GM19328 (cell line): ENCODE results near the gene PLOD3.

Experiments used
- ATAC-seq: cut with Tn5 transposase; IDR thresholded peaks from one replicate; pipeline ENCODE4 v1.9.1; 2021; ENCODE audit warnings: mild to moderate bottlenecking, moderate library complexity; ENCODE audit not compliant: unreplicated experiment

Gene PLOD3

DNA sequence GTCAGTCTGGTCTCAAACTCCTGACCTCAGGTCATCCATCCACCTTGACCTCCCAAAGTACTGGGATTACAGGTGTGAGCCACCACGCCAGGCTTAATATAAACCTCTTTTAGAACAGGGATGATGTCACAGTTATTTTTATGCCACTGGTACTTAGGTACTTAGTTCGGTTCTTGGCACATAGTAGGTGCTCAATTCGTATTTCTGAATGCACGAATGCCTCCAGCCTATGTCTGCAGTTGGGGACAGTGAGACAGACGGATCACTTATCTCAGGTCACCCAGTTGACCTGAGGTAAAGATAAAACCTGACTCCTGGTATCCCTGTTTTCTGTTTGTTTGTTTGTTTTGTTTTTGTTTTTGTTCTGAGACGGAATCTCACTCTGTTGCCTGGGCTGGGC lies 31.2 kb downstream of the PLOD3 start:
- no peak for ATAC-seq

DNA sequence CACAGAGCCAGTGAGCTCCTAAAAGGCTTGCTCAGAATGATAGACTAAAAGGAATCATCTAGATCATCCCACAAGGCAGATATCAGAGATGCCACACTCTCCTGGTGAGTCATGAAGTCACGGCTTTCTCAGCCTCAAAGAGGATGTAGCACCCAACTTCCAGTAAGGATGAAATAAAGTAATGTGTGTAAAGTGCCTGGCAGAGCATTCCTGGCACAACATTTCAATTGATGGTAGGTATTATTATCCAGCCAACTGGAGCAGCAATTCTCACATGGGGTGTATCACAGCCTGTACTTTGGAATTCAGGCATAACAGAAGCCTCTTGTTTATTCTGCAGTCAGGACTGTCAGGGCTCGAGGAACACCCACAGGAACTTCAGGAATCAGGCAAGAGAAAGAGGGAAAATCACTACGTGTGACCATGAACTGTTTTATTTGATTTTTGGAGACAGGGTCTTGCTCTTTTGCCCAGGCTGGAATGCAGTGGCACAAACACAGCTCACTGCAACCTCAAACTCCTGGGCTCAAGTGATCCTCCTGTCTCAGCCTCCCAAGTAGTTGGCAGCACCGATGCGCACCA lies 32.0 kb downstream of the PLOD3 start:
- no peak for ATAC-seq

DNA sequence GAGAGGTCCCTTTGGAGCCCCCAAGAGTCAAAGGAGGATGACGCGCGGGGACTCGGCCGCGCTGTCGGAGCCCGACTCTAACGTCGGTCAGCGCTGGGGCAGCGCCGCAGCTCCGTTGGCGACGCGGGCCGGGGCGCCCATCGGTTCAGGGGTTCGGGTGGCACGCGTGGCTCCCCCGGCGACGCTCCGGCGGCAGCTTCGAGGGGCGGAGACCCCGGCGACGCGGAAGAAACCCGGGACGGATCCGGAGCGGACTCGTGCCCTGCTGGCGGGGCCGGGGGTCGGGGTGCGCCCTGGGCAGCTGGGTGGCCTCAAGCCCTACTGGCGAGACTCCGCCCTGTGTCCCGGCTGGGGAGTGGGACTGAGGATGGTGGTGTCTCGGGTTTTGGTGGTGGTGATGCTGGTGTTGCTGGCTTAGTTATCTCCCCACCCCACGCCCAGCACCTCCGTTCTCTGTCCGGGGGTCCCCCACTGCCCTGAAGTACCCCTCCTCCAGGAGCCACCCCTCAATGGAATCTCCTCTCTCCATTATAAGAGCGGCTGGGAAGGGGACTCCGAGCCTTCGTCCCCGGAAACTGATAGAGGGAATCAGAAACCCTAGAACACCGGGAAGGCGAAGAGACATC lies 37.1 kb downstream of the PLOD3 start, which contains the start of gene NAT16:
NAT16 (minus strand) TSS at position 164 of the 626 bp plus-strand sequence. CDS start 5,486 bp downstream, outside the sequence.
- no peak for ATAC-seq

DNA sequence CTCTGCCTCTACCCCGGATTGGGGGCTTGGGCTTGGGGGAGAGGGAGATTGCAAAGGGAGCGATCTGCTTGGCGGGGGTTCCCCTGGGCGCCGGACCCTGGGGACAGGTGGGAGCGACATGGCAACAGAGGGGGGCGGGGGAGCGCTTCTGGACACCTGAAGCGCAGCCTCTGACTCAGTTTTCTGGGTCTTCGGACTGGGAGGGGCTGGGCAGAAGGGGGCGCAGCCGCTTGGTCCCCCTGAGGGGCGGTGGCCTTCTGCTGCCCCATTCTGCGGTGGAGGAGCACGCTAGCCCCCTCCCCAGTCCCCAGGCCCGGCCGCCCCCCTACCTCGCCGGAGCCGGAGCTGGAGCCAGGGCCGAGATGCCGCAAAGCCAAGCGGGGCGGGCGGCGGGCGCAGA lies 37.7 kb downstream of the PLOD3 start:
- ATAC-seq: no peak

DNA sequence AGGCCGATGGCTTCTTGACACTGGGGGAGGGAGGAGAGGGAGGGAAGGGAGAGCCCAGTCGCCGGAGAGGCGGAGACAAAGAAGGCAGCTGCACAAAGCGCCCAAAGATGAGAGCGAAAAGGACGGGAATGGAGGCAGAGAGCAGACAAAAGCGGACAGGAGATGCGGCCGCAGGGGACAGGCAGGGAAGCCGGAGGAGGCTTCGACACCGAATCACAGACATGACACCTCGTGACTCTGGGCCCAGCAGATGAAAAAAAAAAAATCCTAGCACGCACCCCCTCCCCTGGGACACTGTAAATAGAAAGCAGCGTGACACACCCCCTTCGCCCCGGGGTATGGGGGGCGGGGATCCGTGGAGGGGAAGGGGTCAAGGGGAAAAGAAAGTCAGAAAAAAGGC lies 38.3 kb downstream of the PLOD3 start:
- no peak for ATAC-seq

DNA sequence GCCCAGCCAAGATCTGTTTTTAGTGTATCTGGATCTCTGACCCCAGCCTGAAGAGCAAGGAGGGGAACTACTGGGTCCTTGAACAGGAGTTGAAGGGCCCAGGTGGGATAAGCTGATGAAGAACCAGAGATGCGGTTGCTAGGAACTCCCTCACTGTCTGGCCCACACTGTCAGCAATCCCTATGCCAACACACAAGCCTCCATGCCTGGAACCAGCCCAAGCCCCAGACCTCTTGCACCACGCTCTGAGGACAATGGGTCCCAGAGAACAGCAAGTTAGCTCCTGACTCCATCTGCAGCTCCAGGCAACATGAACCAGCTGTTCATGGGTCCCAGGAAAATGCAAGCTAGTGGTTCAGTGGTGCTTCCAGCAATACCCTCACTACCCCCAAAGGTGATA lies 39.7 kb downstream of the PLOD3 start:
- ATAC-seq: no peak

- no peak for ATAC-seq
Measured at GRCh38 chr7:101175664-101176063, 41.7 kb downstream of the PLOD3 start.

- ATAC-seq: no peak
Measured at GRCh38 chr7:101174322-101174854, 43.0 kb downstream of the PLOD3 start.

DNA sequence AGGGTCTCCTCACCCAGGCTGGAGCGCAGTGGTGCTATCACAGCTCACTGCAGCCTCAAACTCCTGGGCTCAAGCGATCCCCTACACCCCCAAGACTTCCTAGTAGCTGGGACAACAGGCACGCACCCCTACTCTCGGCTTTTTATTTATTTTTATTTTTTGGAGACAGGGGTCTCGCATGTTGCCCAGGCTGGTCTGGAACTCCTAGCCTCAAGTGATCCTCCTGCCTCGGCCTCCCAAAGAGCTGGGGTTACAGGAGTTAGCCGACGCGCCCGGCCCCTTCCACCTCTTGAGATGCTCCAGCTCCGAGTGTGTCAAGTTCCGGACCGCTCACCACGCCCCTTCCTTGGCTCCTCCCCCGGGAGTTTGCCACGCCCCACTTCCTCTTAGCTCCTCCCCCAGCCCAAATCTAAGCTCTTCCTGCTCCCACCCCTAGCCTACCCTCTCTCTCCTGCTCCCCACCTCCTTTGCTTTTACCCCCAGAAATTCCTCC lies 43.6 kb downstream of the PLOD3 start:
- ATAC-seq: no peak

DNA sequence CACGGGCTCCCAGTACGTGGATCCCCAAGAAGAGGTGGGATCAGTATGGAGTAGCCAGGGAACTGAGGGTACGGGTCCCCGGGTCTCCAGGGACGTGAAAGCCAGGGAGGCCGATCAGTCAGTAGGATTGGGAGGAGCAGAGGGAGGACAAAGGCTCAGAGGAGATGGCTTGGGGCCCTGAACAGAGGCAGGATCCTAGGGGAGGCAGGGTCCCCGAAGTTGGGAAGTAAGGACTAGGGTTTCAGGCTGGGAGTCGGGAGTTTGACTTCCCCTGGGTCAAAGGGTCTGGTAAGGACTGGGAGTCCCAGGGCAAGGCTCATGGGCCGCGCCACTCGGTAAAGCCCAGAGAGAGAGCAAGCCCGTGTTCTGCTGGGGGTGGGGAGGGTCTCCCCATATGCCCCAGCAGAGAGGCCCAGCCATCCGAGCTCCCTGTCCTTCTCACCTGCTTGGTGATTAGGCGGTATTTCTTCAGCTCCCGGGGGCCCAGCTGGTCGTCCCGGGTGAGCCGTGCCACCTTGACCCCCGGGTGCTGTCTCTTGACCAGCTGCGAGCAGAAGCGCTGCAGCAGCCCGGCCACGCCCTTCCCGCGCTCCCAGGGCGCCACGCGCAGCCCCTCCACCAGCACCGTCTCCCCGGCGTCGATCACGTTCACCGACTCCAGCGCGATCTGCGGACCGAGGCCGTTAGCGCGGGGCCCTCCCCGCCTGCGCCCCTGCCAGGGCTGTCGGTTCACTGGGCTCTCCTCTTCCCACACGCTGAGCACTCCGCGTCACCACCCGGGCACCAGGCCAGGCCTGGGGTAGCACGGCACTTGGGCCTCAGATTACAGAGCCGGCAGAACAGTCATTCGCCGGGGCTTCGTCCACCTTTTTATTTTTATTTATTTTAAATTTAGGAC lies 44.3 kb downstream of the PLOD3 start:
- ATAC-seq: no peak

DNA sequence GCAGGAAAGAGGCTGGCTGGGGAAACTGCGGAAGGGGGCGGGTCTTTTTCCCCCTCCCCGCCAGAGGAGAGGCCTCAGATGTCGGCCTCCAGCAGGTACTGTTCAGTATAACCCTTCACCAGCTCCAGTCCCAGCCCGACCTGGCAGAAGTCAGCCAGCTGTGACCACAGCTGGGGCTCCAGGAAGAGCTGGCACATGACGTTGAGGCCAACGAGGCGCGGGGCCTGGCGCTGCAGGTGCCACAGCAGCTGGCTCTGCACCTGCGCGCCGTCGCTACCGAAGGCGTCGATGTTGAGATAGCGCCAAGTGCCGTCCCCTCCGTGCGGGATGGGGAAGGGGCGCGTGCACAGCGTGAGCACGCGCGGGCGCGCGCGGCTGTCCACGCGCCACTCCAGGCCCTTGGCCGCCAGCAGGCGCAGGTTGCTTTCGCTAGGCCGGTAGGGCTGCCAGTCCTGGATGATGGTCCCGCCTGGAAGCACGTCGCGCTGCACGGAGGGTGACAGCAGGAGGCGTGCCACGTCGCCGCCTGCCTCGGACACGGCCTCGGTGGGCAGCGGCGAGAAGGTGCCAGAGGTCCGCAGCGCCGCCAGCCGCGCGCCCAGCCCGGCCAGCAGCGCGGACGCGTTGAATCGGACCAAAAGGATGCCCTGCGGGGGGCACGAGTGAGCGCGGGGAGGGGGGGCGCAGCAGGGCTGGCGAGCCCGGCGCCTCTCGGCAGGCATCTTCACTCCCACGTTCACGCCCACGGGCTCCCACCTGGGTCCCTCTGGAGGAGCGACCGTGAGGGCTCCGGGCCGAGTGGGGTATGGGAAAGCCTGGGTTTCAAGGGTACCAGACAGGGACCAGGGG lies 45.2 kb downstream of the PLOD3 start:
- no peak for ATAC-seq

- ATAC-seq: no peak
Measured at GRCh38 chr7:101171442-101171837, 45.9 kb downstream of the PLOD3 start.

DNA sequence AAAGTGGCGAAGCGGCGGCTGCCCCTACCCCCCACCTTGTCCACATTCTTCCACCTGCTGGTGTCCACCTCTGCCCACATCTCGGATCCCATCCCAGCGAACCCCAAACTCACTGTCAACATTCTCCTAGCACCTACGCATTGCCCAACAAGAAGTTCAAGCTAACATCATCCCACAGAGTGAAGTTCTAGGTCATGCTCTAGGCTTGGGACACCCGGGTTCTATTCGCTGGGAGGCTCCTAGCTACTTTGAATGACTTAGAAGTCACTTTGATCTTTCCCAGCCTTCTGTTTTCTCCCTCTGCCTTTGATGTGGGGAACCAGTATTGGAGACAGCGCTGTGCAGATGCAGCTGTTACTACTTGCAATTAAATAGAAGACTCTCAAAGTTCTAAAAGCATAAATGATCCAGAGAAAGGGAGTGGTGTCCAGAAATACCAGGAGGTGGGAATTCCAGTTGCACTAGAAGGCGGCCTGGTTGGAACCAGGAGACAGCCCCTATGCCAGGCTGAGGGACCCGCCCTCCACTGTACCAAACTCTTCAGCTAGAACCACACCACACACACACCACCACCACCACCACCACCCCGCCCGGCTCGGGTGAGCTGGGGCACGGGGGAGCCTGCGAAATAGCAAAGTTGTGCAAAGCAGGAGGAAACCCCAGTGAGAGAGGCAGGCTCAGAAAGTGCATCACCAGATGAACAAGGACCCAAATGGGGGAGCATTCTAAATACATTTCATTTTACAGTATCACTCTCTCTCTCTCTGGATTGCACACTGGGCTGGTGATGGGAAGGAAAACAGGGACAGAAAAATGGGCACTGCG lies 46.6 kb downstream of the PLOD3 start:
- ATAC-seq: no peak

GRCh38 chr7:101169838-101170551 lies 47.4 kb downstream of the PLOD3 start:
- no peak for ATAC-seq

DNA sequence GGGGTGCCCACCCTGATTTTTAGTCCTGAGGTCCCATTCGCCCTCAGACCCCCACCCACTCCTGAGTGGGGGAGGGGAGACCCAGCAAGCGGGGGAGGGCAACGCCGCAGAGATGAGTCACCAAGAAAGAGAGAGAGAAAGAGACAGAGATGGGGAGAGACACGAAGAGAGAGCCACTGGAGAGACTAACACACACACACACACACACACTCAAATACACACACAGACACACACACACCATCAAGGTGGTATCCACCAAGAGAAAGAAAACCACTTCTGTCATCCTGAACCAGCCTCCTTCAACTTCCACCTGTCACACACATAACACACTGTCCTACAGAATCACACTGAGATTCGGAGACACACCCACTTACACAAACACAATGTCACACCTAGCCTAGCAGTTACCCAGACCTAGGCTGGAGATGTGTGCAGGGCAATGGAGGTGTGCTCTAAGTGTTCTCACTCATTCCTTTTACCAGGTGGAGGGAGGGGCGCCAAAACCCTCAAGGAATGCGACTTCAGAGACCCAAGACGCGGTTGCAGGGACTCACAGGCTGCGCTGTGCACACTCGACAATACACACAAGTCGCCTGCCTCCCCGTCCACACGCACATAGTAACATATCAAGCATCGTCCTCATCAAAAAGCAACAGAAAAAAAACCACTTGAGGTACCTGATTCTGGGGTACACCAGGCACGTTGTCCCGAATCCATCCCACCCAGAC lies 48.1 kb downstream of the PLOD3 start:
- ATAC-seq: no peak

DNA sequence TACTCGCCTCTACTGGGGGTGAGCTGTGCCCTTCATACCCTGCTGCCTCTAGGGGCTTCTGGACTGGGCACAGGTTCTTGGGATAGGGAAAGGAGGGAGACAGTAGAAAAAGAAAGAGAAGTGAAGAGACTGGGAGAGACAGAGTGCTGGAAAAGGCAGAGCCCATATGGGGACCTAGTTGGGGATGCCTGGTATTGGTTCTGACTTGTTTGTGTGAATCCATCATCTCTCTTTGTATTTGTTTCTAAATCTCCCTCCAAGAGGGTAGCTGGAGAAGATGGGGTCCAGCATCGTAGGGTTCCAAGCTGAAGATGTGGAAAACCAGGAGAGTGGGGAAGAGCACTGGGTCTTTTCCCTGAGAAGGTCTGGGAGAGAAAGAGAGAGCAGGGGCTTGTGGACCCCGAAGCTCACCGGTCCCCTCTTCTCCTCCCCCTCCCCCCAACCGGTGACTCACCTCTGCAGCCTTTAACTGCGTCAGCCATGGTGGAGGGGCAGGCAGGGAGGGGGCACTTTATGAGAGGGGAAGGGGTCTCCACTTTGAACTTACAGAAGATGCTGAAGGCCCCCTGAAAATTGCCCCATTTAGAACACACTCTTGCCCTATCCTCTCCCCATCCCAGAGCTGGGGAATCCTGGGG lies 48.9 kb downstream of the PLOD3 start:
- no peak for ATAC-seq

DNA sequence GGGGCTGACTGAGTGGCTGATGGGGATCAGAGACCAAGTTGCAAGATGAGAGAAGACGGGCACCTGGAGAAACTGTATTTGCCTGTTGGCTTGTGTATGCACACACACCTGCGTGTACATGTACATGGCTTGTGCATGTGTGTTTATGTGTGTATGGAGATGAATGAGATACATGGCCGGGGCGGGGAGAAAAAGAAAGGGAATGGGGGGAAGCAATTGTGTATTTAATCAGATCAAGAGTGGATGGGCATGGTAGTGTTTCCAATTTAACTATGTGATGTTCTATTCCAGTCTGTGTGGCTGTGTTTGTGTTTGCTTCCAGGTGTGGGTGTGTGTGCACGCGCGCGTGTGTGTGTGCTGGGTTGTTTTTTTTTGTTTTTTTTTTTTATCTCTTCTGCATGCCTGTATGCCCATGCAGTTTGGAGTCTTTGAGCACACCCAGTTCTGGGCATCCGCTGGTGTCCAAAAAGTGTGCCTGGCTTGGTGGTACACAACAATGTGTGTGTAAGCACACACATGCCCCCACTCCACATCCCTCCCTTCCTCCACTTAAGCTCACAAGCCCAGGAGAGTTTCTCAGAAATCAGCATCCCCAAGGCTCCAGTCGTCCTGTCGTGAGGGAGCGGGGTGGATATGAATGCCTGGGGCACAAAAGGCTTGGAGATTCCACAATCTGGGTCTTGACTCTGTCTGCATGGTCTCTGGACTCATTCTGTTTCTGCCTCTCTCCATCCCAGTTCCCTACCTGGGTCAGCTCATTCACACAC lies 49.6 kb downstream of the PLOD3 start:
- ATAC-seq: no peak
